HG03565 (cell line): ENCODE measurements around the gene ECT2.
A peak's percentile ranks its signal among the peaks of the same experiment; 100 is the strongest.
"Not testable (repeated sequence)": the region's sequence is repeated elsewhere in the genome, so short reads cannot be mapped to it uniquely, and the experiment has no call there.

ENCODE experiments used
- ATAC-seq: cut with Tn5 transposase; IDR thresholded peaks from one replicate; pipeline ENCODE4 v1.9.1; 2021; ENCODE audit warnings: mild to moderate bottlenecking, moderate library complexity; ENCODE audit not compliant: unreplicated experiment

The ECT2 gene

DNA sequence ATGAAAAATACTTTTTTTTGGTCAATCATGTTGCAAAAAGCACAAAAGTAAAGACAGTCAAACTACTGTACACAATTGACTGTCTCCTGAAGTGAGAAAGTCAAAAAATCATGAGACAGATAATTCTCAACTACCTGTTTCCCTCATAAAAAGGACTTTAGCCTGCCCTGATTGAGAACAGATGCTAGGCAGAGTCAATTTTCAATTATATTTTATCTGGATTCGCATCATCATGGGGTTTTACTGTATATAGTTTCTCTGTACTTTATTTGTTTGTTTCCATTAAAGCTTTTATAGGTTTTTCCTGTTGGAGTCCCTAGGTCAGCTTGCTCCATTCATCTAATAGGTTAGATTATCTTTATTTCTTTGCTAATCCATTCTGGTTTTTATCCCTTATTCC is 53.8 kb downstream of the ECT2 start:
- no peak for ATAC-seq

DNA sequence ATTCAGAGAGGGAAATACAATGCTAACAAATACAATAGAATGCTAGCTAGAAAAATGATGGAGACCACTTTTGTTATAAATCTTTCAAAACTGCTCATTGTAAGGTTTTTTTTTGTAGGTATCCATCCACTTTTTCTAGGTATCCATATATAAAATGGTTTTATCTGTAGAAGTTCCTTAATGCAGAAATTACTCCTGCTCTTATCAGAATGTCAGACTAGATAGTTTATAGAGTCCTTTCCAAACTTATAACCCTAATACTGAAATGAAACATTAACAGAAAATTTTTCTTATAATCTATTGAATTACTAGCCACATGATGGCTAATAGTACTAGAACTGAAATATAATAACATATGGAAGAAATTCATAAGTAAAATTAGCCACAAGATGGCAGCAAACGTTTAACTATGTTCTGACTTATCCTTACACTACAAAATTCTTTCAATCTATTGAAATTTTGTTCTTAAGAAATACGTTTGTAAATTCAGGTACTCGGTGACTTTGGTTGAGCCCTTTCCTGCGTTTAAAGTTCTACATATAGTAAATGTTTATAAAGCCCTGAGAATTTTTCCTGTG is 58.5 kb downstream of the ECT2 start:
- ATAC-seq, result peak; percentile 49

DNA sequence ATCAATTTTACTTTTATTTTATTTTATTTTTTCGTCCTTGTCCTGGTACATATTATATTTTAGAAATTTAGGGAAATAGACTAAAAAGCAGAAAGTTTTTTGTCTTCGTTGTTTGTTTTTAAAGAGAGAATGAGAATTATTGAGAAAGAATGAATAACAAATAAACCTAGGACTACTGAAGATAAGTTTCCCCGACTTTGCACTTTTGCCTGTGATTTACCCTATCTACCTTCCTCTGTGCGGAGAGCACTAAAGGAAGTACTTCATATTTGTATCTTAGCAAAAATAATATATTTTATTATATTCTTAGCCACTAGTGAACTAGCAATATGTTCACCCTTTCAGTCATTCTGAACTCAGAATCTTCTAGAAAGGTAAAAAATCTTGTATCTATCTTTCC is 60.6 kb downstream of the ECT2 start:
- ATAC-seq, result no peak

DNA sequence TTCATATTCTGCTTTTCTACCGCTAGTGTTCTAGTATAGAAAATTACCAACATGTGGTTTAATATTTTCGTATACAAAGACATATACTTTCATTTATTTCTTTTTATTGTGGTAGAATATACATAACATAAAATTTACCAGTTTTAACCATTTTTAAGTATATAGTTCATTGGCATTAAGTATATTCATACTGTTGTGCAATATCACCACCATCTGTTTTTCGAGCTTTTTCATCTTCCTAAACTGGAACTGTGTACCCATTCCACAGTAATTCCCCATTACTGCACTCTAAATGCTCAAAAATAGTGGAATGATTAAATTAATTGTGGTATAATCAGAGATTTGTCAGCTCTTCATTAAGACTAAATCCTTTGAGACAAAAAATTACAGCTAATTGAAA is 62.9 kb downstream of the ECT2 start:
- ATAC-seq, result no peak

DNA sequence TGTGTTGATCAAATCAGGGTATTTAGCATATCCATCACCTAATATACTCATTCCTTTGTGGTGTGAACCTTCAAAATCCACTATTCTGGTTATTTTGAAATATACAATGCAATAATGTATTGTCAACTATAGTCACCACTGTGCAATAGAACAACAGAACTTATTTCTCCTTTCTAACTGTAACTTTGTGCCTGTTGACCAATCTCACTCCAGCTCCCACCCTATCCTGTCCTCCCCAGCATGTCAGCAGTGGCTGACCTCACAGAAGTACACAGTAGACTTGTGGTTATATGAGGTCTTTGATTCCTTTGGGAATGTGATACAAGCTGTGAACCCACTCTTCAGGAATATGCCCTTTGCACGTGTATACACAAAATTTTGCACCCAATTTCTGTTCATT is 64.2 kb downstream of the ECT2 start:
- ATAC-seq, result no peak

DNA sequence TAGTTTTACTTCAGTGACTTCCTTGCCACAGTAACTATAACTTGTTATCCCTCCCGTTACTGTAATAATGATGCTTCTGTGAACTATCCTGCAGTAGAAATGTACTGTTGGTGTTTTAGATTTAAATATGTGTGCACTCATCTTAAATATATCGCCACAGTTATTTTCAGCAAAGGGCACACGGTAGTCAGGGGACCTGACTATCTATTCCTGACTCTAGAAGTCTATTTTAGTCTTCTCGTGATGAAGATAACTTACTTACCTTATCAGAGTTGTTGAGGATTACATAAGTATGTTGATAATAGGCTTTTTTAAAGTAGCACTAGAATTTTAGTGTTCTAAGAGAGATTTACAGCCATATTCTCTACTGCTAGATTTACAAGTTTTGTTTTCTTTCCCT is 65.3 kb downstream of the ECT2 start:
- no peak for ATAC-seq

DNA sequence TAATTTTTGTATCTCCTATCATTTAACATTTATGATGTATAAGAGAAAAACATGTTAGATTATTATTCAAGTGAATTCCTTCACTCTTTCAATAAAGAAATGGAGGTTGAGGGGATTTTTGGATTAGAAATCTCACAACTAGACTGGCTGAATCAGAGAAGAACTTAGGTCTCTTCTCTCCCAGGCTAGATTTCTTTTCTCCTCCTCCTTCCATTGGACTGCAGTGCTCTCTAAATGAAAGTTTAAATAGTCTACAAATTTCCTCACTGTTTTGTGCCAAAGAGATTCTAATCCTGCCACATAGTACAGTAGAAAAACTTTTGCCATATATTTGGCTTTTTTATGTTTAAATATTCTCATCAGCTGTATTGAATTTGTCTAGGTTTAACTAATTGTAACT is 65.8 kb downstream of the ECT2 start:
- no peak for ATAC-seq

DNA sequence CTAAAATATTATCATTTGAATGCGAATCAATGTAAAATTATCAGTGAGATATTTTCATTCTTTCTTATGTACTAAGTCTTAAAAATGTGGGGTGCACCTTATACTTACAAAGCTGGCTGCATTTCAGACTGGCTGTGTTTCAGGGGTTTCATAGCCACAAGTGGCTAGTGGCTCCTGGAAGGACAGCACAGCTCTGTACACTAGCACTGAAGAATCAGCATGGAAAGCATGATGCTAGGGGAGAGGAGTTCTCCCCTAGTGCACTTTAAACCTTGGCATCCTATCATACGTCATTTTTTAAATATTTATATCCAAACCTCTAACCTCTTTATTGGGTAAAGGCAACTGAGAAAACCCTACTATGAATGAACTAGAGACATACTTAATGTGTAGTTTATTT is 66.4 kb downstream of the ECT2 start:
- no peak for ATAC-seq

DNA sequence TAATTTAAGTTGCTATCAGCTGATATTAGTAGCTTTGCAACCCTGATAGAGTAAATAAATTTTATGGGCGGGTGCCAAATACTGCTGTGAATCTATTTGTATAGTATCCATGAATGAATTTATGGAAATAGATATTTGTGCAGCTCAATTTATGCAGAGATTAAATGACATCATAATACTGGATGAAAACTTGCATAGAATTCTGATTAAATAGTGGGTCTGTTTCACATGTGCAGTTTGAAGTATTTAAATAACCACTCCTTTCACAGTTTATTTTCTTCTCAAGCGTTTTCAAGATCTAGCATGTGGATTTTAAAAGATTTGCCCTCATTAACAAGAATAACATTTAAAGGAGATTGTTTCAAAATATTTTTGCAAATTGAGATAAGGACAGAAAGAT is 70.0 kb downstream of the ECT2 start:
- ATAC-seq, result no peak

DNA sequence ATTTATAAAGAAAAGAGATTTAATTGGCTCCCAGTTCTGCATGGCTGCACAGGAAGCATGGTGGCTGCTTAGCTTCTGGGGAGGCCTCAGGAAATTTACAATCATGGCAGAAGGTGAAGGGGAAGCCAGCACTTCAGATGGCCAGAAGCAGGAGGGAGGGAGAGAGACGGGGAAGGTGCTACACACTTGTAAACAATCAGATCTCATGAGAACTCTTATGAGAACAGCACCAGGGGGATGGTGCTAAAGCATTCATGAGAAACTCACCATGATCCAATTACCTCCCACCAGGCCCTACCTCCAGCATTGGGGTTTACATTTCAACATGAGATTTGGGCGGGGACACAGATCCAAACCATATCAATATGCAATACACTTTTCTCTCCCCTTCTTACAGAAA is 73.7 kb downstream of the ECT2 start:
- no peak for ATAC-seq

DNA sequence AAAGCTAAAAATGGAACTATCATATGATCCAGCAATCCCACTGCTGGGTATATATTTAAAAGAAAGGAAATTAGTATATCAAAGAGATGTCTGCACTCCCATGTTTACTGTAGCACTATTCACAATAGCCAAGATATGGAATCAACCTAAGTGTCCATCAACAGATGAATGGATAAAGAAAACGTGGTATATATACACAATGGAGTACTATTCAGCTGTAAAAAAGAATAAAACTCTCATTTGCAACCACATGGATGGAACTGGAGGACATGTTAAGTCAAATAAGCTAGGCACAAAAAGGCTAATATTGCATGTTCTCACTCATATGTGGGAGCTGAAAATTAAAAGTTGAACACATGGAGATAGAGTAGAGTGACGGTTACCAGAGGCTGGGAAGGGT is 76.7 kb downstream of the ECT2 start:
- ATAC-seq, result not testable (repeated sequence)

DNA sequence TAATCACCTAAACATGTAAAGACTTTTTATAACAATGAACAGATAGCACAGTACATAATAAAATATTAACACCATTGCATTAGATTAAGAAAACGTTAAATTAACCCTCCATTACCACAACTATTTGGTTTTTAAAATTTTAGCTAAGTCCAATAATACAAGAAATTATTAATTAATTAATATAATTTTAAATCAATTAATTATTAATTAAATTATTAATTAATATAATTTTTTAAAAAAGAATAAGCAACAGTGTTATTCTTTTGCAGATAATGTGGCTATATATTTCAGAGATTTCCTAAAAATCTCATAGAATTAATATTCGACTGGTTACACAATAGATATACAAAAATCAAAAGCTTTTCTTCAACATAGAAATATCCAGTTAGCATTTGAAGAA is 82.5 kb downstream of the ECT2 start:
- ATAC-seq, result no peak

DNA sequence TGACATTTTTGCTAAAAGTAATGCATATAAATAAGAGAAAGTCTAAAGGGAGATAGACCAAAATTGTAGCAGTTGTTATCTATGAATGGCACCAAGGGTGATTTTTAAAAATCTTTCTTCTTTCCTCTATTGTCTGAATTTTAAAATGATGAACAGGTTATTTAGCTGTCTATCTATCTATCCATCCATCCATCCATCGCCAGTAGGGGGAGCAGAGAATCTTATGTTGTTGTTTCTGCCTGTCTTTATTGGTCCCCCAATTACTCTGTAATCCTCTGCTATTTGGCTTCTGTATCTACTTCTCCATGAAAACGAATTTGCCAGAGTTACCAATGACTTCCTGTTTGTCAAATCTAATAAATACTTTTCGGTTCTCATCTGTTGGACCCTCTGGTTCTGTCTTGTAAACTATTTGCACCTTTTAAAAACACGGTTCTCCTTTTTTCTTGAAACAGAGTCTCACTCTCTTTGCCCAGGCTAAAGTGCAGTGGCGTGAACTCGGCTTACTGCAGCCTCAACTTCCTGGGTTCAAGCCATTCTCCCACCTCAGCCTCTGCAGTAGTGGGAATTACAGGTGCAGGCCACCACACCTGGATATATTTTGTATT is 86.0 kb downstream of the ECT2 start:
- peak; percentile 66 for ATAC-seq

DNA sequence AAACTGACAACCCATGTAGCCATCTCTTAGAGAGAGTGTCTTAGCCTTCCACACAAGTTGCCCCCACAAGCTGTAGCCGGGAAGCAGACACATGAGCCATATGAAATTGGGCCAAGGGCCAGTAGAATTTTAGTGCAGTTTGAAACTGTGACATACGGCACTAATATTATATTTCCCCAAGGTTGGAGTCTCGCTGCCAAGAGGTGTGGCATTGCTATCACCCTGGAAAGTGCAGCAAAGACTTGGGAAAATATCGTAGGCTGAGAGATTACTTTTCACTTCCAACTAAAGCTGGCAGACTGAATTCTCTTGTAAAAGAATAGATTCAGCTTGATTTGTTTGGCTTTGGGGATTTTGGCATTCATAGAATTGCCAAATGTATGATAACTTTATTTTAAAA is 89.2 kb downstream of the ECT2 start:
- no peak for ATAC-seq

DNA sequence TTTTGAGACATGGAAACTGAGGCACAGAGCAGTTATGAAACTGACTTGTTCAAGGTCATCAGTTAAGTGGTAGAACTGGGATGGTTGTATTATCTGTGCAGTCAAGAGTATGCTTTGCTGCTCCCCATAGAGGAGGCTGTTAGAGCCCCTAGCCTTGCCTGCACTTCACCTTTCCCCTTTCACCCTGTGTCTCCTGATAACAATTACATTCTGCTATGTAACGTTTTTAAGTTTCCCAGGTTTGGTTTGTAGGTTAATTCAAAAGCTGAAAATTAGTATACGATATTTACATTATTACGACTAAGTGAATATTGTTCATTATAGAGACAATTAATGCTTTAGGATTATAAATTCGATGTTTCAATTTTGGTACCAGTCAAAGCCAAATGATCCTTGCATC is 89.9 kb downstream of the ECT2 start:
- ATAC-seq, result no peak

DNA sequence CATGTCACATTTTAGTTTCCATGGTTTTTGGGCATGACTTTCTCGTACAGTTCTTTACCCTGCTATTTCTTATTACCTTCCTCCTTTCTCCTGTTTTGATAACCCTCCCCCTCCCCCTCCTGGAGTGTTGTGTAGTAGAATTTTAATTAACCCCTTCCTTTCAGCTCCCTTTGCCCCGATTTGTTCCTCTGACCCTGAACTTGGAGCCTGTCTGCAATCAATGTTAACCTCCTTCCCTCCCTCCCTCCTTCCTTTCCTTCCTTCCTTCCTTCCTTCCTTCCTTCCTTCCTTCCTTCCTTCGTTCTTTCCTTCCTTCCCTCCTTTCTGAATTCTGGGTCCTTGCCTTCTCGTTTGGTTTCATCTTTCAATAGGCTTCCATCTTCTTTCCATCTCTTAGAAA is 90.4 kb downstream of the ECT2 start:
- no peak for ATAC-seq

DNA sequence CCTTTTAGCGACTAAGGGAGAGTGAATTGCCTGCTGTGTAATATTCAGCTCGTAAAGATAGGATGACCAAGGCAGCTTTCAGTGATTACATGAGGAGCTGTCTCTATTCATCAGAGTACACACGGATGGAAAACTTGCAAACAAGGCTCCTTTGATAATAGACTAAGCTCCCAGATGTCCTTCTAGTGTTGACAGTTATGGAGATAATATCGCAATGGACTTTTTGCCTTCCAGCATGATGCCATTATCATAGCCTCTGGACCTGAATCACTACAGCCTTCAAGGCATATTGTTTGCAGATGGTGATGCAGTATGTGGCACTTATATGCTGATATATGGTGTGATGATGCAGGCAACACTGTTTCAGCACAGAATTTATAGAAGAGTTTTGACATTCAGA is 93.9 kb downstream of the ECT2 start:
- ATAC-seq, result no peak

DNA sequence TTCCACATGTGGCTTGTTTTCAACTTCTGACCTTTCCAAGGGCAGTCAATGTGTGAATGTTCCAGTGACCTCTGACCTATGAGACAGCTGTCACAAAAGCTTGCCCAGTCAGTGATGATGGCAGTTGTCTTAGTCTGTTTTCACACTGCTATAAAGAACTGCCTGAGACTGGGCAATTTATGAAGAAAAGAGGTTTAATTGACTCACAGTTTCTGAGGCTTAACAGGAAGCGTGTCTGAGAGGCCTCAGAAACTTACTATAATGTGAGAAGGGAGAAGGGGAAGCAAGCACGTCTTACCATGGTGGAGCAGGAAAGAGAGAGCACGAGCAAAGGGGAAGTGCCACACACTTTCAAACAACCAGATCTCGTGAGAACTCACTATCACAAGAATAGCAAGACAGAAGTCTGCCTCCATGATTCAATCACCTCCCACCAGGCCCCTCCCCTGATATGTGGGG is 95.6 kb downstream of the ECT2 start:
- ATAC-seq, result peak; percentile 56

DNA sequence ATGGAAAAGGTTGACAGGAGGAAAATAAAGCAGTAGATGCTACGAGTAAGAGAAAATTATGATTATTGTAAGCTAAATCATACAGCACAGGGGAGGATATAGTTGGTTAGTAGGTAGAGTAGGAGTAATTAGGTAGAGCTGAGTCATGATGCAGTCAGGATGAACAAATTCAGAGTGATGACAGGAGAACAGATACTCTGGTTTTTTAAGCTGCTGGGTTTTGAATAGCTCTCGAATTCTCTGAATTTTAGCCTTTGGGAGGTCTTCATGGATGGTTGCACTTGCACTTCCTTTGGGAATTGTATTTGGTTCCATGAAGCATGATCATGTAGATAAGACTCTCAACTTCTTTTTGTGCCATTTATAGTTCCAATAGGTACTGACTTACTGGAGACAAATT is 96.2 kb downstream of the ECT2 start:
- ATAC-seq, result no peak

DNA sequence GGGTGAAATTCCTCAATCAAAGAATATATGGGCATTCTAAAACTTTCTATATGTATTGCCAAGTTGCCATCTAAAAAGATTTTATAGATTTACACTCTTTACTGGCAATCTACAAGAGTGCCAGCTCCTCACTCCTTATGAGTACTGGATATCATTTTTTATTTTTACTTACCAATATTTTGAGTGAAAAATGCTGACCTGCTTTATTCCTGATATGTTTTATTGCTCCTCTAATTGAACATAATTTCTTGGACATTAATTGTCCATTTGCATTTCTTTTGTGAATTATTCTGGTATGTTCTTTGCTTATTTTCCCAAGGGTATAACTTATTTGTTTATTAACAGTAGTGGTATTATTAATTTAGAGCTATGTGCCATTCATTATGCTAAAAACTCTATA is 96.8 kb downstream of the ECT2 start:
- ATAC-seq, result no peak

DNA sequence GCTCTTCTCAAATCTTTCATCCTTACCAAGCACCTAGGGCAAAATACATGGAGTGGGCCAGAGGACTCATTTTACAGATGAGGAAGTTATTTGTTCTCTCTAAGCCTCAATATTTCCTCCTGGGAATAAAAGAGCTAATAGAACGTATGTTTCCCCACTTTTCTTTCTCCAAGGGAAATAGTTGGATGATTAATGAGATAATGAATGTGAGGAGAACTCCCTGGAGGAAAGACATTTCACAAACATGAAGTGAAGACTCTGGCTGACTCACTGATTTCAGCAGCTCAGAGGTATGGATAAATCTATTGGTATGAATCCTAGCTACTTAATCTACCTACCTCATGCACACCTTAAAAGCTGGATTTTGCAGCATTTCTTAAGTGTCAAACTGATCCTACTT is 98.4 kb downstream of the ECT2 start:
- no peak for ATAC-seq

DNA sequence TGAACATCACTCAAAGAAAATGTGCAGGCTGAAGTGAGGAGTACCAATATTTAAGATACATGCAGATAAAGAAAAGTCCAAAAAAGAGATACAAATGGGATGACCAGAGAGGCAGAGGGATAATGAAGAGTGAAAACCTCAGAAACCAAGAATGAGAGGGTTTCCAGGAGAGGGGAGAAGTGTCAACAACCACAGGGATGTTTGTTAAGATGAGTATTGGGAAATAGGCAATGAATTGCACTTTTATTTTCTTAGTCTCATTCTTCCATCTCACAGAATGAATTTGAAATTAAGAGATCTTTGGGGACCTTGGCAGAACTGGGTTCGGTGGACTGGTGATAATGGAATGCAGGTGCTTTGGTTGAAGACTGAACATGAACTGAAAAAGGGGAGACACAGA is 102.5 kb downstream of the ECT2 start:
- no peak for ATAC-seq
